Duodenal mucosa (tissue), 2 donors: ENCODE data around the gene E2F3.

ENCODE experiments used
- H3K27ac ChIP-seq: one replicate; pipeline ENCODE4 v1.7.0; 2013; ENCODE audit warnings: low read depth, low read length
- H3K27me3 ChIP-seq, 2 donors: one replicate each; pipeline ENCODE4 v1.7.0; 2013; ENCODE audit warnings: low read length in 2 of 2, control low read depth in 1 of 2; ENCODE audit not compliant: insufficient read depth in 2 of 2, control insufficient read depth in 1 of 2
- H3K36me3 ChIP-seq, 2 donors: one replicate each; pipeline ENCODE4 v1.7.0; 2013; ENCODE audit warnings: low read length in 2 of 2, control low read depth in 1 of 2; ENCODE audit not compliant: insufficient read depth in 2 of 2, control insufficient read depth in 1 of 2
- H3K4me1 ChIP-seq, 2 donors: one replicate each; pipeline ENCODE4 v1.7.0; 2013; ENCODE audit warnings: low read length in 2 of 2, control low read depth in 1 of 2; ENCODE audit not compliant: insufficient read depth in 2 of 2, control insufficient read depth in 1 of 2
- H3K4me3 ChIP-seq, 2 donors: one replicate each; pipeline ENCODE4 v1.7.0; 2013; ENCODE audit warnings: low read length in 2 of 2, low read depth in 1 of 2
- H3K9ac ChIP-seq, 2 donors: one replicate each; pipeline ENCODE4 v1.7.0; 2013; ENCODE audit warnings: low read length in 2 of 2, low read depth in 1 of 2
- H3K9me3 ChIP-seq, 2 donors: one replicate each; pipeline ENCODE4 v1.7.0; 2013; ENCODE audit warnings: low read length in 2 of 2, control low read depth in 1 of 2; ENCODE audit not compliant: control insufficient read depth in 1 of 2

E2F3 gene

GRCh38 chr6:20400456-20401204 lies 1.0 kb upstream of the E2F3 start:
- Histone ChIP-seq H3K4me3 (peak overlapping the region; percentile 83 to 88), H3K27ac (peak overlapping the region; percentile 82), H3K9ac (peak overlapping the region; percentile 70 to 82), H3K9me3 (no peaks in the 10 kb centered on the region), H3K4me1 (peaks cover 6% of the 10 kb centered on the region in 2 donors), H3K36me3 (no peaks in the 10 kb centered on the region), H3K27me3 (no peaks in the 10 kb centered on the region)

GRCh38 chr6:20402092-20402341 lies 338 bp downstream of the E2F3 start:
- H3K27me3 ChIP-seq: no peaks in the 10 kb centered on the region
- H3K9me3 ChIP-seq: no peaks in the 10 kb centered on the region
- H3K4me3 ChIP-seq: peak overlapping the region; percentile 79 to 85
- no peaks in the 10 kb centered on the region for H3K36me3 ChIP-seq
- peak overlapping the region; percentile 75 for H3K27ac ChIP-seq
- peaks cover 6% of the 10 kb centered on the region in 2 donors for H3K4me1 ChIP-seq
- H3K9ac ChIP-seq: peak overlapping the region; percentile 47 to 70

DNA sequence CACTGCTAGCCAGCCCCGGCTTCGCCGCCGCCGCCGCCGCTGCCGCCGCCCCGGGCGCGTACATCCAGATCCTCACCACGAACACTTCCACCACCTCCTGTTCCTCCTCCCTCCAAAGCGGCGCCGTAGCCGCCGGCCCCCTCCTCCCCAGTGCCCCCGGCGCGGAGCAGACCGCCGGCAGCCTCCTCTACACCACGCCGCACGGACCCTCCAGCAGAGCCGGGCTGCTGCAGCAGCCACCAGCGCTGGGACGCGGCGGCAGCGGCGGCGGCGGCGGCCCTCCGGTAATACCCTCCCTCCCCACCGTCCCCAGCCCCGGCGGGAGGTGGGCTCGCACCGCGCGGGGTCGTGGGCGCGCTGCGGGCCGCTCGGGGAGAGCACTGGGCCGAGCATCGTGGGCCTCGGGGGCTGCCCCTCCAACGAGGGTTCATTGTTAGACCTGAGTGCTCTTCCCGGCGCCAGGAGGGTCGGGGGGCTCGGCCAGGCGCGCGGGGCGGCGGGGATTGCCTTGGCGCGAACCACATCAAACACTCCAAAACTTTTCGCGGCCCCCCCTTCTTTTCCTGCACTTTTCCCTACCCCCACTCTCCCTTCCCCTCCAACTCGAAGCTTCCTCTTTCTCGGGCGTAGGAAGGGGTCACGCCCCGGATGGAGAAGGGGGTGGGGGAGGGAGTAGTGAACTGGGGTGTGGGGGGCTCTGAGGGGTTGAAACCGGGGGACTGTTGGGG lies 827 bp downstream of the E2F3 start:
- no peaks in the 10 kb centered on the region for H3K27me3 ChIP-seq
- H3K4me1 ChIP-seq: peaks cover 6% of the 10 kb centered on the region in 2 donors
- peak overlapping the region; percentile 83 for H3K27ac ChIP-seq
- peak overlapping the region; percentile 47 to 70 for H3K9ac ChIP-seq
- H3K4me3 ChIP-seq: peak overlapping the region; percentile 79 to 85
- H3K9me3 ChIP-seq: no peaks in the 10 kb centered on the region
- H3K36me3 ChIP-seq: no peaks in the 10 kb centered on the region

DNA sequence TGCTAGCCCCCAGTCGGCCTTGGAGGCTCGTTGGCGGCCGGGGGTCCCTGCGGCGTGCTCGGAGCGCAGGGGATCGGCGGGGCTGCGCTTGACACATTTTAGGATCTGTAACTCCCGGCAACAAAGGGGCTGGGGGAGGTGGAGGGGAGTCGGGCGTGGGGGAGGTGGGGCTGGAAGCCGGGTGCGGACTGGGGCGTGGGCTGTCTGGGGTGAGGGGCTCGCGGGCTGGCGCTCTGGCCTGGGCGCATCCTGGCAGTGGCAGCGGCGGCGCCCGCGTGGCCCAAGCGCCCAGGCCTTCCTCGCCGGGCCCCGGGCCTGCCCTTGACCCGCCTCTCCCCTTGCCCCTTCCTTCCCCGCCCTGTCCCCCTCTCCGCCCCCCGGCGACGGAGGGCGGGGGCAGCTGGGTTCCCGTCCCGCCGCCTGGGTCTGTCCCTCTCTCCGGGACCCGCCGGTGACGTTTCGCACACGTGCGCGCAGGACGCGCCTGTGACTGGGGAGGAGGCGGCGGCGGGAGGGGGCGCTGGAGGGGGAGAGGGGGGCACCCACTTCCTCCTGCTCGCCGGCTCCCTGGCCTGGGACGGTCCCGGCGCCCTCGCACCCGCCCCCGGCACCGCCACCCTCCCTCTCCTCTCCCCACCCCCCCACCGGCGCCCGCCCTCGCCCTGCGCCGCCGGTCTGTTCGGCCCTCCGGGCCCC lies 1.5 kb downstream of the E2F3 start:
- H3K27ac ChIP-seq: peak overlapping the region; percentile 86
- H3K36me3 ChIP-seq: no peaks in the 10 kb centered on the region
- no peaks in the 10 kb centered on the region for H3K9me3 ChIP-seq
- no peaks in the 10 kb centered on the region for H3K27me3 ChIP-seq
- H3K4me1 ChIP-seq: peaks cover 6% of the 10 kb centered on the region in 2 donors
- peak overlapping the region in 1 of 2 donors; percentile 79 for H3K9ac ChIP-seq
- peak overlapping the region; percentile 79 to 85 for H3K4me3 ChIP-seq

- H3K9ac ChIP-seq: peak overlapping the region; percentile 69 to 79
- peaks cover 9 to 13% of the 10 kb centered on the region in 2 donors for H3K4me1 ChIP-seq
- H3K27me3 ChIP-seq: no peaks in the 10 kb centered on the region
- no peaks in the 10 kb centered on the region for H3K36me3 ChIP-seq
- H3K27ac ChIP-seq: peak overlapping the region; percentile 86
- peak overlapping the region; percentile 79 to 85 for H3K4me3 ChIP-seq
- H3K9me3 ChIP-seq: no peaks in the 10 kb centered on the region
Measured at GRCh38 chr6:20403766-20404640, 2.3 kb downstream of the E2F3 start.

DNA sequence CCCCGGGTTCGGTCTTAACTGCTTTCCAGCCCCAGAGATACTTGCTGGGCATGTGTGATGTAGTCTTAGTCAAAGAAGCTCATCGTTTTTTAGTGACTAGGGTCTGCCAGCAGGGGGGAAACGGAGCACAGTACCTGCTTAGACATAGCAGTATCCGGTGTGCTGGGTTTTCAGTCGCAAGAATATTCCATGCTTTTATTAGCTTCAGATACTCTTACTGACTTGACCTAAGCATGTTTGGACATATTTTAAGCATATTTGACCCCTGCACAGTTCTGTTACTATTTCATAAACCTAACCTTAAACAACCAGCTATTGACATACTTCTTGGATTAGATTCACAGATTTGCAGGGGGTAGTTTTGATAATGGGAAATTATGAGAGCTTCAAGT lies 3.0 kb downstream of the E2F3 start:
- H3K27ac ChIP-seq: no peak overlapping the region
- H3K4me3 ChIP-seq: peak overlapping the region; percentile 79 to 85
- no peaks in the 10 kb centered on the region for H3K9me3 ChIP-seq
- H3K36me3 ChIP-seq: no peaks in the 10 kb centered on the region
- peaks cover 15% of the 10 kb centered on the region in 2 donors for H3K4me1 ChIP-seq
- H3K27me3 ChIP-seq: no peaks in the 10 kb centered on the region
- peak overlapping the region; percentile 69 to 79 for H3K9ac ChIP-seq

- H3K27me3 ChIP-seq: no peaks in the 10 kb centered on the region
- H3K27ac ChIP-seq: no peak overlapping the region
- H3K4me3 ChIP-seq: no peak overlapping the region
- peaks cover 20 to 27% of the 10 kb centered on the region in 2 donors for H3K4me1 ChIP-seq
- no peaks in the 10 kb centered on the region for H3K36me3 ChIP-seq
- no peaks in the 10 kb centered on the region for H3K9me3 ChIP-seq
- H3K9ac ChIP-seq: no peak overlapping the region
Measured at GRCh38 chr6:20408851-20409250, 7.2 kb downstream of the E2F3 start.

GRCh38 chr6:20409427-20409971 lies 7.8 kb downstream of the E2F3 start:
- peaks cover 18 to 24% of the 10 kb centered on the region in 2 donors for H3K4me1 ChIP-seq
- H3K4me3 ChIP-seq: peak overlapping the region in 1 of 2 donors; percentile 36

GRCh38 chr6:20411544-20411943 lies 9.9 kb downstream of the E2F3 start:
- Histone ChIP-seq H3K9me3 (no peaks in the 10 kb centered on the region), H3K4me1 (peaks cover 31 to 42% of the 10 kb centered on the region in 2 donors), H3K4me3 (no peak overlapping the region), H3K9ac (no peak overlapping the region), H3K36me3 (no peaks in the 10 kb centered on the region), H3K27me3 (no peaks in the 10 kb centered on the region), H3K27ac (no peak overlapping the region)

More at GRCh38 chr6:20409427-20409971, 7.8 kb downstream of the E2F3 start:
- Histone ChIP-seq H3K27me3 (no peaks in the 10 kb centered on the region), H3K9me3 (no peaks in the 10 kb centered on the region), H3K27ac (no peak overlapping the region), H3K36me3 (no peaks in the 10 kb centered on the region), H3K9ac (no peak overlapping the region)
